Mesenchymal stem cell (in vitro differentiated cells and primary cell): Measurements from ENCODE around the gene NAV2.

Source experiments
- DNase-seq: peaks from one replicate; pipeline ENCODE4 v3.0.0-alpha.2; 2013
- H2AFZ ChIP-seq: one replicate; pipeline ENCODE4 v1.6.1; 2013; ENCODE audit warnings: low read depth, mild to moderate bottlenecking, control low read depth, inconsistent platforms, low read length, moderate library complexity
- H2AK5ac ChIP-seq: 2 replicates; pipeline ENCODE4 v1.6.1; 2013; ENCODE audit warnings: low read length, moderate library complexity, mild to moderate bottlenecking, inconsistent platforms; ENCODE audit not compliant: severe bottlenecking
- H2BK120ac ChIP-seq: one replicate; pipeline ENCODE4 v1.6.1; 2013; ENCODE audit warnings: low read depth, mild to moderate bottlenecking, inconsistent platforms, low read length, moderate library complexity
- H2BK12ac ChIP-seq, 2 experiments: one replicate each; pipeline ENCODE4 v1.6.1; 2013; ENCODE audit warnings: inconsistent platforms in 2 of 2, low read length in 2 of 2, mild to moderate bottlenecking in 2 of 2, moderate library complexity in 2 of 2, control low read depth in 1 of 2
- H2BK15ac ChIP-seq: one replicate; pipeline ENCODE4 v1.6.1; 2013; ENCODE audit warnings: mild to moderate bottlenecking, low read depth, inconsistent platforms; ENCODE audit not compliant: poor library complexity, severe bottlenecking
- H2BK5ac ChIP-seq: 2 replicates; pipeline ENCODE4 v1.6.1; 2013; ENCODE audit warnings: low read depth, mild to moderate bottlenecking, low read length, control low read depth, inconsistent platforms; ENCODE audit not compliant: poor library complexity, severe bottlenecking
- H3K14ac ChIP-seq, 2 experiments: one replicate each; pipeline ENCODE4 v1.6.1; 2013; ENCODE audit warnings: inconsistent platforms in 2 of 2, low read length in 2 of 2, control low read depth in 1 of 2, mild to moderate bottlenecking in 1 of 2, moderate library complexity in 1 of 2
- H3K18ac ChIP-seq, 2 experiments: one replicate each; pipeline ENCODE4 v1.6.1; 2013; ENCODE audit warnings: inconsistent platforms in 2 of 2, low read length in 2 of 2, control low read depth in 1 of 2, low read depth in 1 of 2, mild to moderate bottlenecking in 1 of 2
- H3K23ac ChIP-seq, 2 experiments: one replicate each; pipeline ENCODE4 v1.6.1; 2013; ENCODE audit warnings: inconsistent platforms in 2 of 2, low read length in 2 of 2, mild to moderate bottlenecking in 2 of 2, moderate library complexity in 2 of 2, control low read depth in 1 of 2
- H3K27ac ChIP-seq: 2 replicates; pipeline ENCODE4 v1.5.1; 2013; ENCODE audit warnings: mild to moderate bottlenecking, moderate library complexity, low read length, control low read depth, inconsistent platforms; ENCODE audit not compliant: poor library complexity, severe bottlenecking
- H3K27me3 ChIP-seq, 2 experiments: 2 replicates each; pipeline versions ENCODE4 v1.6.1 to v1.7.0; 2013; ENCODE audit warnings: low read length in 2 of 2, mild to moderate bottlenecking in 2 of 2, moderate library complexity in 2 of 2, control low read depth in 1 of 2, inconsistent platforms in 1 of 2; ENCODE audit not compliant: control insufficient read depth in 1 of 2, insufficient read depth in 1 of 2
- H3K36me3 ChIP-seq, 2 experiments: 2 replicates each; pipeline versions ENCODE4 v1.6.1 to v1.7.0; 2013; ENCODE audit warnings: low read length in 2 of 2, control low read depth in 1 of 2, inconsistent platforms in 1 of 2, low read depth in 1 of 2, mild to moderate bottlenecking in 1 of 2; ENCODE audit not compliant: insufficient read depth in 2 of 2, control insufficient read depth in 1 of 2
- H3K4ac ChIP-seq, 2 experiments: one replicate each; pipeline ENCODE4 v1.6.1; 2013; ENCODE audit warnings: inconsistent platforms in 2 of 2, low read length in 2 of 2, mild to moderate bottlenecking in 2 of 2, moderate library complexity in 2 of 2, control low read depth in 1 of 2, low read depth in 1 of 2
- H3K4me1 ChIP-seq: 2 replicates; pipeline ENCODE4 v1.6.1; 2013; ENCODE audit warnings: low read depth, low read length, control low read depth; ENCODE audit not compliant: control insufficient read depth, insufficient read depth
- H3K4me2 ChIP-seq: 2 replicates; pipeline ENCODE4 v1.6.1; 2013; ENCODE audit warnings: low read length, mild to moderate bottlenecking, inconsistent platforms; ENCODE audit not compliant: poor library complexity, severe bottlenecking
- H3K4me3 ChIP-seq, 2 experiments: 2 replicates each; pipeline versions ENCODE4 v1.5.1 to v1.7.0; 2013; ENCODE audit warnings: low read length in 2 of 2, mild to moderate bottlenecking in 2 of 2, control low read depth in 1 of 2, low read depth in 1 of 2; ENCODE audit not compliant: insufficient read depth in 1 of 2
- H3K79me1 ChIP-seq: replicated peaks from 2 replicates; pipeline ENCODE4 v1.6.1; 2013; ENCODE audit warnings: mild to moderate bottlenecking, control low read depth, low read length, inconsistent platforms; ENCODE audit not compliant: poor library complexity, severe bottlenecking
- H3K9ac ChIP-seq: 2 replicates; pipeline ENCODE4 v1.7.0; 2013; ENCODE audit warnings: mild to moderate bottlenecking, low read length, moderate library complexity
- H3K9me3 ChIP-seq: 2 replicates; pipeline ENCODE4 v1.7.0; 2013; ENCODE audit warnings: mild to moderate bottlenecking, low read length; ENCODE audit not compliant: control insufficient read depth
- H4K8ac ChIP-seq: one replicate; pipeline ENCODE4 v1.6.1; 2013; ENCODE audit warnings: inconsistent platforms, mild to moderate bottlenecking, low read length, moderate library complexity
- H4K91ac ChIP-seq: one replicate; pipeline ENCODE4 v1.6.1; 2013; ENCODE audit warnings: mild to moderate bottlenecking, low read length, inconsistent platforms
- WGBS: methylation state at CpG from one replicate; pipeline ENCODE4 v1.1.7; 2013; ENCODE audit warnings: mixed read lengths; 5-methylcytosine and 5-hydroxymethylcytosine counted together

NAV2 gene

DNA sequence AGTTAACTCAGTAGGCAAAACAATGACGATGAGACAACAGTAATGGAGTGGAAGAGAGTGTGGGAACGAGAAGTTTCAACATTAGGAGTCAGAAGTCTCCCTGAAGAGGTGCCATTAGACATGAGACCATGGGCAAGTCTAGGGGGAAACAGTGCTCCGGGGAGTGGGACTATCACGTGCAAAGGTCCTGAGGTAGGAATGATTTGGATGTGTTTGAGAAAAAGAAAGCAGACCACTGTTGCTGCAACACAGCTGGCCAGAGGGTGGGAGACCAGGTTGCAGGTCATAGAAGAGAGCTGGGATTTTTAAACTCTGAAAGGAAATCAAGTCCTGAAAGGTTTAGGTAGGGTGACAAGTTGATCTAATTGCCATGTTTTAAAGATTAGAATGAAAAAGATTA is 63.0 kb downstream of the NAV2 start:
- no peak for DNase-seq
- no peak overlapping the region for H4K91ac ChIP-seq
- H2BK12ac ChIP-seq: no peak overlapping the region
- peaks cover 0 to 11% of the 10 kb centered on the region in 2 experiments for H3K36me3 ChIP-seq
- H2AK5ac ChIP-seq: no peak overlapping the region
- no peak overlapping the region for H3K4me3 ChIP-seq
- no peak overlapping the region for H2AFZ ChIP-seq
- H3K18ac ChIP-seq: no peak overlapping the region
- H3K9me3 ChIP-seq: no peaks in the 10 kb centered on the region
- H2BK120ac ChIP-seq: no peak overlapping the region
- WGBS: 97% methylated on average over 4 of the region's 4 CpGs
- H3K14ac ChIP-seq: no peak overlapping the region
- no peak overlapping the region for H2BK15ac ChIP-seq
- H4K8ac ChIP-seq: no peak overlapping the region
- H3K4me1 ChIP-seq: peaks cover 9% of the 10 kb centered on the region
- no peak overlapping the region for H2BK5ac ChIP-seq
- no peak overlapping the region for H3K23ac ChIP-seq
- H3K4ac ChIP-seq: no peak overlapping the region
- H3K4me2 ChIP-seq: no peak overlapping the region
- peaks cover 22% of the 10 kb centered on the region for H3K79me1 ChIP-seq
- no peak overlapping the region for H3K27ac ChIP-seq
- no peaks in the 10 kb centered on the region for H3K27me3 ChIP-seq
- H3K9ac ChIP-seq: no peak overlapping the region

DNA sequence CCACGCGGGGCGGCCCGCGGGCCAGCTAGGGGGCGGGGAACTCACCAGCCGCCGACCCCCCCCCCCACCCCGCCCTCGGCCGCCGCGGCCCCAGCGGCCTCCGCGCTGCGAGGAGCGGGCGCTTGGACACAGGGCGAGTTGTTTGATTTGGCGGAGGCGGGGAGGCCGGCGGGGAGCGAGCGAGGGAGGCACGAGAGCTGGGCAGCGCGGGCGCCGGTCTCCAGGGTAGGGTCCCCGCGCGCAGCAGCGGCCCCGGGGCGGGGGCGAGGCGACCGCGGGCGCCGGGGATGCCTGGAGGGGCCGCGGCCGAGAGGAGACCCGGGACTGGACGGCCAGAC is 64.4 kb downstream of the NAV2 start:
- H3K14ac ChIP-seq: no peak overlapping the region
- peak overlapping the region; percentile 76 for H3K4me2 ChIP-seq
- H2BK12ac ChIP-seq: no peak overlapping the region
- no peak overlapping the region for H4K91ac ChIP-seq
- H3K18ac ChIP-seq: peak overlapping the region in 1 of 2 experiments; percentile 48
- peaks cover 19% of the 10 kb centered on the region for H3K79me1 ChIP-seq
- H3K9ac ChIP-seq: peak overlapping the region; percentile 37
- no peak overlapping the region for H3K27ac ChIP-seq
- peak overlapping the region; percentile 22 for H4K8ac ChIP-seq
- no peak overlapping the region for H2BK120ac ChIP-seq
- no peak overlapping the region for H2BK5ac ChIP-seq
- peaks cover 0 to 11% of the 10 kb centered on the region in 2 experiments for H3K36me3 ChIP-seq
- no peak overlapping the region for H3K23ac ChIP-seq
- H3K27me3 ChIP-seq: no peaks in the 10 kb centered on the region
- H3K9me3 ChIP-seq: no peaks in the 10 kb centered on the region
- H3K4me3 ChIP-seq: peak overlapping the region; percentile 64 to 71
- DNase-seq: no peak
- H2AFZ ChIP-seq: no peak overlapping the region
- WGBS: 1% methylated on average over 18 of the region's 48 CpGs
- H2BK15ac ChIP-seq: peak overlapping the region; percentile 33
- no peak overlapping the region for H3K4ac ChIP-seq
- peaks cover 9% of the 10 kb centered on the region for H3K4me1 ChIP-seq
- H2AK5ac ChIP-seq: no peak overlapping the region

DNA sequence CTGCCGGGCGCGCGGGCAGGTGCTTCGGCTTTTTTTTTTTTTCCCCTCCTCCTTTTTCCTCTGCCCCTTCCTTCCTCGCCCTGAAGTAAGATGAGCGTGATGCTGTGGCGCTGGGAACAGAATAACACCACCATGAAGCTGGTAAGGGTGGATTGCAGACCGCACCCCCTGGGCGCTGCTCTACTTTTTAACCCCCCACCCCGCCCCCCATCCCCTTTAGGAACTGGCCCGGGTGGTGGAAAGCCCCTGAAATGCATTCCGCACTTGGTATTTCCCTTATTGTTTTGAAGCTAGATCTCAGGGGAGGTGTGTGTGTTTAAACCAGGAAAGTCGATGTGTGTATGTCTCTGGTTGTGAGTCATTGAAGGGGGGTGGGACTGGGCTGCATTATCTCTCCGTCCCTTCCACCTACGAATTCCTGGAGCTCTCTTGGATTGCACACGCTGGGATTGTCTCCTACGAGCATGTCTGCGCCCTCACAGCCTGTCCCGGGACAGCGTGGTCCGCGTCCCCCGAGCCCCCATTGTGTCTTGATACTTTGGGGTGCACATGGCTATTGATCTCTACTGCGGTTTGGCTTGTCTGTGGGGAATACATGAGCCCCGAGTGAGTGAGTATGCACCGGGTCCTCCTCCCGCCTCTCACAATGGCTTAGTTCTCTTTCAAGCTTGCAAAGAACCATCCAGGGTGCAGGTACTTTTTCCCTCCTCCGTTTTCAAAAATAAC is 64.9 kb downstream of the NAV2 start:
- Histone ChIP-seq H3K4me1 (peaks cover 9% of the 10 kb centered on the region), H2AK5ac (no peak overlapping the region)
- 5% methylated on average over 18 of the region's 29 CpGs for WGBS

DNA sequence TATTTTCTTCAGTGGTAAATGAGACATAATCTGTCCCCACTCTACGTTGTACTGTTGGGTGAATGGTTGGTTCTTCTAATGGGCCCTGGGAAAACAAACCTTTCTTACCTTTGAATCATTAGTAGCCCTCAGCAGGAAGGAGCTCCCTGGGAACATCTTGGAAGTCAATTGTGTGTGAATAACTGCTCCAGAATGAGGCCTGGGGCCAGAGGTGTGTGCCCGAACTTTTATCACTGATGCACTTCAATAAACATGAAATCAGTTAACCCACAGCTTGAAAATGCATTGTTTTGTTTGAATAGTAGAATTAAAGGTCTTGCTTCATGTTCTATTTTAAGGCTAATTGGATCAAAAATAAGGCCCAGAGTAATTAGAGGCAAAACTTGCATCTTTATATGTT is 67.1 kb downstream of the NAV2 start:
- Histone ChIP-seq H3K14ac (no peak overlapping the region), H3K36me3 (peaks cover 0 to 7% of the 10 kb centered on the region in 2 experiments), H3K79me1 (peaks cover 18% of the 10 kb centered on the region), H3K4me3 (no peak overlapping the region), H3K4me1 (peaks cover 9% of the 10 kb centered on the region), H3K27ac (no peak overlapping the region), H3K9me3 (no peaks in the 10 kb centered on the region), H3K18ac (no peak overlapping the region), H2BK5ac (no peak overlapping the region), H2BK15ac (no peak overlapping the region), H3K9ac (no peak overlapping the region), H2AK5ac (no peak overlapping the region), H3K27me3 (no peaks in the 10 kb centered on the region), H4K91ac (no peak overlapping the region), H2BK12ac (no peak overlapping the region), H2BK120ac (no peak overlapping the region), H3K23ac (no peak overlapping the region), H3K4me2 (no peak overlapping the region), H4K8ac (no peak overlapping the region), H2AFZ (no peak overlapping the region), H3K4ac (no peak overlapping the region)
- WGBS: no CpG with 5 or more reads among the region's 2 CpGs
- DNase-seq: no peak

More for the DNA sequence above, 64.9 kb downstream of the NAV2 start:
- Histone ChIP-seq H3K9ac (peak overlapping the region; percentile 37), H3K27ac (no peak overlapping the region), H2AFZ (no peak overlapping the region), H3K18ac (no peak overlapping the region), H3K27me3 (no peaks in the 10 kb centered on the region), H3K4ac (no peak overlapping the region), H2BK120ac (no peak overlapping the region), H3K4me3 (peak overlapping the region; percentile 64 to 67), H4K8ac (peak overlapping the region; percentile 22), H3K4me2 (peak overlapping the region; percentile 76), H3K9me3 (no peaks in the 10 kb centered on the region), H2BK15ac (peak overlapping the region; percentile 33), H2BK12ac (no peak overlapping the region), H4K91ac (no peak overlapping the region), H3K36me3 (peaks cover 0 to 11% of the 10 kb centered on the region in 2 experiments), H3K23ac (no peak overlapping the region), H2BK5ac (no peak overlapping the region), H3K14ac (no peak overlapping the region), H3K79me1 (peaks cover 22% of the 10 kb centered on the region)
- peak; percentile 61 for DNase-seq
